Psoas muscle (tissue), 8 donors: ENCODE measurements around the gene TMEM132A. TPM values are rescaled to one million over a fixed set of nuclear protein-coding genes. Genes with fewer than 3 reads are reported as not detected.
A peak's percentile ranks its signal among the peaks of the same experiment; 100 is the strongest.

Experiments used
- ATAC-seq, 4 donors: fragments of 200-7000 bp; cut with Tn5 transposase; one replicate each; pipeline ENCODE4 v1.9.1; 2020; ENCODE audit warnings: moderate library complexity in 3 of 4, mild to moderate bottlenecking in 2 of 4
- DNase-seq, 2 donors: peaks; one replicate each; pipeline ENCODE4 v3.0.0-alpha.2; 2020
- H3K27ac ChIP-seq: fragments of 200-600 bp; one replicate; pipeline ENCODE4 v1.8.0; 2022
- H3K27me3 ChIP-seq, 3 donors: fragments of 200-600 bp in 1 of 3; one replicate each; pipeline versions ENCODE4 v1.6.1 to v1.8.0; 2013 to 2022; ENCODE audit warnings: low read length in 2 of 3, mild to moderate bottlenecking in 2 of 3, moderate library complexity in 1 of 3; ENCODE audit not compliant: insufficient read depth in 3 of 3
- H3K36me3 ChIP-seq, 2 donors: fragments of 200-600 bp in 1 of 2; one replicate each; pipeline versions ENCODE4 v1.6.1 to v1.8.0; 2013 to 2022; ENCODE audit warnings: low read depth in 1 of 2, mild to moderate bottlenecking in 1 of 2, moderate library complexity in 1 of 2; ENCODE audit not compliant: insufficient read depth in 1 of 2
- H3K4me1 ChIP-seq: fragments of 200-600 bp; one replicate; pipeline ENCODE4 v1.8.0; 2022
- H3K4me3 ChIP-seq: fragments of 200-600 bp; one replicate; pipeline ENCODE4 v1.8.0; 2022; ENCODE audit warnings: mild to moderate bottlenecking
- H3K9me3 ChIP-seq: fragments of 200-600 bp; one replicate; pipeline ENCODE4 v1.8.0; 2022
- CTCF ChIP-seq: fragments of 200-600 bp; IDR thresholded peaks from one replicate; pipeline ENCODE4 v1.8.0; 2022; ENCODE audit warnings: antibody characterized with exemption
- WGBS, 3 donors: extraction: QIAGEN DNeasy Blood & Tissue Kit; methylation state at CpG; one replicate each; pipeline versions ENCODE4 v1.1.6 to v1.1.7; 2013; 5-methylcytosine and 5-hydroxymethylcytosine counted together
- intact Hi-C, 2 donors: fragments of 100-400 bp; cut with DNase I; formaldehyde crosslinking; loops; one replicate each; pipeline versions ENCODE4 v1.11.0 to v1.14.2; 2022
- polyA plus RNA-seq, 3 donors: library from polyadenylated mRNA; stranded (reverse); fragments of 200-250 nt; gene quantifications; one replicate each; pipeline ENCODE4 v1.2.3, GENCODE V29; 2013
- total RNA-seq, 4 donors: library from RNA; stranded (reverse); fragmentation: NEBNext Ultra II Directional in 2 of 4; extraction: Animal tissue kit (Norgen Biotek cat#: 25700) in 2 of 4; gene quantifications; one replicate each; pipeline versions ENCODE4 v1.2.1 to v1.2.4, GENCODE V29; 2021 to 2023
- donor health status: healthy with polysubstance abuse.
- donor health status: DM: no; HTN: no; CAD: no; lungs with moderate emphysema.
- donor health status: Bipolar disorder and iron deficiency.
- donor health status: healthy.
- donor health status: DM: yes; HTN: yes; CAD: no.
- donor health status: DM: no; HTN: no; CAD: no.
- donor health status: DM: no; HTN: no; CAD: no.
- donor health status: DM: yes; HTN: yes; CAD: no.

TMEM132A gene
- total and polyA plus RNA-seq, 7 donors: 2.0 to 7.7 (median 3.7) TPM

GRCh38 chr11:60915248-60915914, 8.9 kb upstream of the TMEM132A start:
- intact Hi-C loops: loop anchor here in 1 of 2 donors (5.0 kb wide), 1 partner anchor 217 kb away; no protein-coding TSS in a partner anchor
- peak; percentile 65 to 81 for DNase-seq
- Histone ChIP-seq H3K9me3 (no peaks in the 10 kb centered on the region), H3K36me3 (peaks cover under 1 to 8% of the 10 kb centered on the region in 2 donors), H3K27ac (peak overlapping the region; percentile 94), H3K27me3 (no peaks in the 10 kb centered on the region), H3K4me1 (peaks cover 66% of the 10 kb centered on the region), H3K4me3 (peak overlapping the region; percentile 96)
- WGBS, 3 donors: 6 to 7% (median 6%) methylated on average over 17 of the region's 17 CpGs
- peak; percentile 52 to 67 (median 58) for ATAC-seq
- TF ChIP-seq CTCF: peak; percentile 32

- H3K9me3 ChIP-seq: no peaks in the 10 kb centered on the region
Observed at GRCh38 chr11:60916669-60917206, 7.5 kb upstream of the TMEM132A start.

GRCh38 chr11:60917267-60917666, 7.0 kb upstream of the TMEM132A start:
- H3K9me3 ChIP-seq: no peaks in the 10 kb centered on the region
- WGBS, 3 donors: 93 to 97% (median 94%) methylated on average over 1 of the region's 1 CpG
- no peak overlapping the region for H3K4me3 ChIP-seq
- peaks cover 61% of the 10 kb centered on the region for H3K4me1 ChIP-seq
- H3K36me3 ChIP-seq: peaks cover 5 to 27% of the 10 kb centered on the region in 2 donors
- no peak for TF ChIP-seq CTCF
- ATAC-seq (peak in 2 of 4 donors; percentile 24 to 34), DNase-seq (no peak)
- no peaks in the 10 kb centered on the region for H3K27me3 ChIP-seq
- intact Hi-C loops: loop anchor here in 1 of 2 donors (5.0 kb wide), 1 partner anchor 215 kb away; no protein-coding TSS in a partner anchor
- peak overlapping the region; percentile 94 for H3K27ac ChIP-seq

More at GRCh38 chr11:60916669-60917206, 7.5 kb upstream of the TMEM132A start:
- H3K27me3 ChIP-seq: no peaks in the 10 kb centered on the region
- intact Hi-C loops: loop anchor here in 1 of 2 donors (5.0 kb wide), 1 partner anchor 216 kb away; no protein-coding TSS in a partner anchor
- H3K4me3 ChIP-seq: peak overlapping the region; percentile 96
- H3K4me1 ChIP-seq: peaks cover 62% of the 10 kb centered on the region
- TF ChIP-seq CTCF: no peak
- ATAC-seq (no peak), DNase-seq (no peak)
- peak overlapping the region; percentile 94 for H3K27ac ChIP-seq
- peaks cover 5 to 21% of the 10 kb centered on the region in 2 donors for H3K36me3 ChIP-seq
- WGBS, 3 donors: 24 to 39% (median 27%) methylated on average over 3 of the region's 3 CpGs

- intact Hi-C loops: loop anchor here in 1 of 2 donors (5.0 kb wide), 1 partner anchor 214 kb away; no protein-coding TSS in a partner anchor
- WGBS, 3 donors: 89 to 93% (median 90%) methylated on average over 4 of the region's 4 CpGs
- DNase-seq: no peak
- no peaks in the 10 kb centered on the region for H3K27me3 ChIP-seq
- H3K36me3 ChIP-seq: peaks cover 5 to 36% of the 10 kb centered on the region in 2 donors
- H3K27ac ChIP-seq: no peak overlapping the region
- no peaks in the 10 kb centered on the region for H3K9me3 ChIP-seq
- ATAC-seq: no peak
- H3K4me1 ChIP-seq: peaks cover 51% of the 10 kb centered on the region
- no peak overlapping the region for H3K4me3 ChIP-seq
- TF ChIP-seq CTCF: no peak
Observed at GRCh38 chr11:60918251-60918938, 5.9 kb upstream of the TMEM132A start.
